Fibroblast of the aortic adventitia (primary cell): ENCODE measurements around the gene SLC34A3. TPM values are rescaled to one million over a fixed set of nuclear protein-coding genes. Genes with fewer than 3 reads are reported as not detected.
A peak's percentile ranks its signal among the peaks of the same experiment; 100 is the strongest.
"Not testable (repeated sequence)": the region's sequence is repeated elsewhere in the genome, so short reads cannot be mapped to it uniquely, and the experiment has no call there.

Experiments used
- DNase-seq: peaks from one replicate; pipeline ENCODE4 v3.0.0-alpha.2; 2010; ENCODE audit warnings: low read depth
- H3K4me3 ChIP-seq: 2 replicates; pipeline ENCODE4 v1.5.1; 2011; ENCODE audit warnings: low read depth, mild to moderate bottlenecking, control low read depth, low read length, moderate library complexity
- CTCF ChIP-seq: IDR thresholded peaks from 2 replicates; pipeline ENCODE4 v1.5.1; 2011; ENCODE audit warnings: mild to moderate bottlenecking, low read length, control low read depth, inconsistent platforms; ENCODE audit not compliant: insufficient read depth
- total RNA-seq: library from RNA; depleted of rRNA; stranded (reverse); fragments of >200 nt; gene quantifications from 2 replicates; pipeline ENCODE4 v1.2.3, GENCODE V29; 2012; ENCODE audit warnings: low replicate concordance

SLC34A3 gene
- total RNA-seq, 1 donor: not detected

GRCh38 chr9:137235424-137236237, 4.9 kb downstream of the SLC34A3 start:
- no peak for TF ChIP-seq CTCF
- H3K4me3 ChIP-seq: no peak overlapping the region
- DNase-seq: no peak

- TF ChIP-seq CTCF: peak; percentile 96
- no peak overlapping the region for H3K4me3 ChIP-seq
- DNase-seq: peak; percentile 69
These were observed 5.7 kb downstream of the SLC34A3 start for GRCh38 chr9:137236238-137236935.

DNA sequence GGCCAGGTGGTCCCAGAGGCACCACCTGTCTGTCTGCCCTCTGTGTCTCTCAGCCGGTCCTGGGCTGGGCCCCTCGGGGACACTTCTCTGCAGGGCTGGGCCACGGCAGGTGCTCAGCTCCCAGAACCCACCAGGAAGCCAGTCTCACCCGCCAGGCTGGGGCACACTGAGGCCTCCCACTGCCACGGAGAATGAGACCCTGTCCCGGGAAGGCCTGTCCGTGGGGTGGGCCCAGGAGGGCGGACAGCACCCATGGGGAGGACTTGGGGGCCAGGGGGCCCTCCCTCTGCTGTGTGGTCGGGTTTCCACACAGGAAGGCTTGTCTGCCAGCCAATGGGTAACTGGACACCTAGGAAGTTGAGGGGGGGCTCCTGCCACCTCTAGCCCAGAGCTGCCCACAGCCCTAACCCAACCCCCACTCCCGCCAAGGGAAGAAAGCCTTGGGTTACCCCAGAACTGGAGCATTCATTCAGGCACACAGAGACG, 6.3 kb downstream of the SLC34A3 start:
- no peak overlapping the region for H3K4me3 ChIP-seq
- no peak for TF ChIP-seq CTCF
- no peak for DNase-seq

DNA sequence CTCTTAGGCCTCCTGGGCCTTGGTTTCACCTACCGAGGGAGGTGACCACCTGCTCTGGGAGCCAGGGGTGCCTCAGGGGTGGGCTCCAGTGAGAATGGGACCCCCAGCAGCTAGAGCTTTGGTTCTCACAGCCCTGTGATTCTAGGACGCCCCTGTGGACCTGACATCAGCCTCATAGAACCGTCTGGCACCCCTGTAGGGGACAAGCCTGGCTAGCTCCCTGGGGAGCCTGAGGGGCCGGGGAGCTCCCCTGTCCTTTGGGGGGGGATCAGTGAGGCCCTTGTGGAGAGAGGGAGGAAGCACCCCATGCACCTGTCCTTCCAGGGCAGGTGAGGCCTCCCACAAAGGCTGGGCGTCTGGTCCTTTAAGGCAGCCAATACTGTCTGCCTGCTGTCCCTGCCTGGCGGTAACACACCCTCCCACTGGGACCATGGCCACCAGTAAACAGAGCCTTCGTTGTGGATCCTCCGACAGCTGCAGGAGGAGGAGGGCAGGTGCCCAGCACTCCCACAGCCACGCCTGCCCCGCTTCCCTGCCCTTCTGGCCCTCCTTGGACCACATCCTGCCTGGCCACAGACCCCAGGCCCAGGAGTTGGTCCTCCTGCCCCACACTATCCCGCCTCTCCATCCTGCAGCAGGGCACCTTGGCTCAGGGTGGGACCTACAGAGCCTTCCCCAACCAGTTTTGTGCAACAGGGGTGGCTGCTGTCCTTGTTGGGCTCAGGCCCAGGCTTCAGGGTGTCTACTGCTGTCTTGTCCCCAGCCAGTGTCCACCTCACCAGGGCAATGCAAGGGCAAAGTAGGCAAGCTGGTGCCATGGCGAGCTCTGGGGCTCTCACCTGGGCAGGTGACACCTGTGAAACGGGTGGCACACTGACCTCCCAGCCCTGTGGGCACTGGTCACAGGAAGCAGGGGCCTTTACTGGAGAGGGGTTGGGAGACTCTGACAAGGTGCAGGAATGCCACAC, 7.3 kb downstream of the SLC34A3 start:
- no peak for DNase-seq
- TF ChIP-seq CTCF: no peak
- no peak overlapping the region for H3K4me3 ChIP-seq

GRCh38 chr9:137239541-137240200, 9.0 kb downstream of the SLC34A3 start:
- peak overlapping the region; percentile 72 for H3K4me3 ChIP-seq
- DNase-seq: not testable (repeated sequence)

DNA sequence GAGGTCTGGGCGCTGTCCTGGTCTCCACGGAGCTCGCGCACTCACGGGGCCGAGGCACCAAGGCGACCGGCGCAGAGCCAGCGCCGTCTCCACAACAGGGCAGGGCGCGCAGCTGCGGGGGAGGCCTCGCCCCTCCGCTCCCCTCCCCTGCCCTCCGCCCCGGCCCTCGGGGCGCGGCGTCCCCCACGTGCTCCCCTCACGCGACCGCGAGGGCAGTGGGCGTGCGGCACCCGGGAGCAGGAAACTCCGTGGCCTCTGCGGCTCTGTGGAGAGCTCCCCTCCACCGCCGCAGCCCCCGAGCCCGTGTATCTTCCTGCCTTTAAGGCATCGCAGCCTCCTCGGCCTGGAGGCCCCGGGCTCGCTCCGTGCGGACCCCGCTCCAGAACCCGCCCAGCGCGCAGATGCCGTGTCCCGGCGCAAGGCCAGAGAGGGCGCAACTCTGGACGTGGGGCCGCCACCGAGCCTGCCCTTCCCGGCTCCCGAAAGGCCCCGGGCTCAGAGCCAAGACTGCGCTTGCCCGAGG, 9.7 kb downstream of the SLC34A3 start:
- DNase-seq: peak; percentile 71
- H3K4me3 ChIP-seq: peak overlapping the region; percentile 72
- no peak for TF ChIP-seq CTCF
